H1 (cell line): ENCODE data around the gene CD8B2. TPM values are rescaled to one million over a fixed set of nuclear protein-coding genes. Genes with fewer than 3 reads are reported as not detected.

Experiments
- CTCF ChIA-PET: fragments of 300-600 bp; sonication (Branson Sonifier 250); formaldehyde crosslinking; loops from one replicate; lab custom pipeline; 2021; ENCODE audit not compliant: partially characterized antibody; lab: Charles Lee
- POLR2A ChIA-PET: fragments of 300-600 bp; sonication (Branson Sonifier 250); formaldehyde crosslinking; loops from one replicate; lab custom pipeline; 2021; ENCODE audit warnings: inconsistent platforms; ENCODE audit not compliant: partially characterized antibody; lab: Charles Lee
- DNase-seq, 2 experiments: peaks; one replicate each; pipeline versions ENCODE4 v3.0.0 to v3.0.0-alpha.2; 2010 to 2022; ENCODE audit warnings: low spot score in 2 of 2, low read depth in 1 of 2, mixed read lengths in 1 of 2
- FAIRE-seq: peaks from 2 replicates; lab custom pipeline; 2011; peaks lifted over from hg19 to GRCh38; lab: Jason Lieb, UNC
- H2AFZ ChIP-seq: 2 replicates; pipeline ENCODE4 v1.8.1; 2012; ENCODE audit warnings: low read length, inconsistent platforms
- H2AK5ac ChIP-seq: 2 replicates; pipeline ENCODE4 v1.6.1; 2013; ENCODE audit warnings: low read depth, low read length
- H2BK120ac ChIP-seq: replicated peaks from 2 replicates; pipeline ENCODE3; 2013; ENCODE audit warnings: low read depth, low read length, inconsistent platforms
- H2BK12ac ChIP-seq: 2 replicates; pipeline ENCODE4 v1.6.1; 2013; ENCODE audit warnings: low read depth, low read length
- H2BK15ac ChIP-seq: 2 replicates; pipeline ENCODE4 v1.6.1; 2013; ENCODE audit warnings: low read length
- H2BK20ac ChIP-seq: 2 replicates; pipeline ENCODE4 v1.6.1; 2013; ENCODE audit warnings: low read length
- H2BK5ac ChIP-seq: 2 replicates; pipeline ENCODE4 v1.6.1; 2013; ENCODE audit warnings: low read depth, low read length
- H3K14ac ChIP-seq: 2 replicates; pipeline ENCODE4 v1.6.1; 2013; ENCODE audit warnings: inconsistent platforms; ENCODE audit not compliant: insufficient read length
- H3K18ac ChIP-seq: 2 replicates; pipeline ENCODE4 v1.6.1; 2013; ENCODE audit warnings: low read length; ENCODE audit errors: extremely low read depth
- H3K23ac ChIP-seq: 2 replicates; pipeline ENCODE4 v1.6.1; 2013; ENCODE audit warnings: inconsistent platforms; ENCODE audit not compliant: insufficient read length
- H3K23me2 ChIP-seq: 2 replicates; pipeline ENCODE4 v1.6.1; 2013; ENCODE audit warnings: low read depth, low read length
- H3K27ac ChIP-seq: 2 replicates; pipeline ENCODE4 v1.6.1; 2011; ENCODE audit warnings: low read depth, low read length, inconsistent platforms
- H3K27me3 ChIP-seq, 4 experiments: replicated peaks in 1 of 4; 1 replicate in 1 of 4; 2 replicates in 3 of 4; pipeline versions ENCODE4 v1.6.1 to v1.8.1; 2011 to 2013; ENCODE audit warnings: low read length in 3 of 4, mild to moderate bottlenecking in 3 of 4, inconsistent platforms in 2 of 4, mixed read lengths in 2 of 4, moderate library complexity in 1 of 4; ENCODE audit not compliant: control insufficient read depth in 3 of 4, insufficient read depth in 3 of 4; ENCODE audit errors: extremely low read depth in 1 of 4
- H3K36me3 ChIP-seq, 4 experiments: 2 replicates each; pipeline versions ENCODE4 v1.6.1 to v1.8.1; 2011 to 2013; ENCODE audit warnings: mild to moderate bottlenecking in 4 of 4, low read length in 3 of 4, moderate library complexity in 2 of 4, control low read depth in 1 of 4, inconsistent platforms in 1 of 4; ENCODE audit not compliant: insufficient read depth in 4 of 4, control insufficient read depth in 2 of 4
- H3K4ac ChIP-seq: replicated peaks from 2 replicates; pipeline ENCODE3; 2013; ENCODE audit warnings: low read length, low read depth, mixed read lengths, inconsistent platforms; ENCODE audit not compliant: insufficient read length
- H3K4me1 ChIP-seq, 4 experiments: replicated peaks in 1 of 4; 1 replicate in 1 of 4; 2 replicates in 3 of 4; pipeline versions ENCODE4 v1.6.1 to v1.8.1; 2011 to 2013; ENCODE audit warnings: low read length in 3 of 4, inconsistent platforms in 2 of 4, mixed read lengths in 1 of 4; ENCODE audit not compliant: insufficient read depth in 4 of 4, control insufficient read depth in 3 of 4
- H3K4me2 ChIP-seq, 2 experiments: 2 replicates each; pipeline versions ENCODE4 v1.6.1 to v1.8.1; 2011 to 2013; ENCODE audit warnings: low read depth in 2 of 2, low read length in 2 of 2, control low read depth in 1 of 2, inconsistent platforms in 1 of 2, mild to moderate bottlenecking in 1 of 2; ENCODE audit not compliant: insufficient read depth in 1 of 2
- H3K4me3 ChIP-seq, 4 experiments: fragments of 200-600, 300-600 bp in 1 of 4; sonication (generic), shearing (Covaris generic), sonication (Bioruptor Twin) in 1 of 4; 2 replicates each; pipeline versions ENCODE4 v1.5.1 to v1.8.1; 2011 to 2016; ENCODE audit warnings: low read length in 4 of 4, low read depth in 3 of 4, control low read depth in 2 of 4, inconsistent platforms in 2 of 4, mild to moderate bottlenecking in 2 of 4, mixed read lengths in 1 of 4, moderate library complexity in 1 of 4; ENCODE audit not compliant: insufficient read depth in 2 of 4; ENCODE audit errors: extremely low read depth in 1 of 4
- H3K56ac ChIP-seq: replicated peaks from 2 replicates; pipeline ENCODE3; 2013; ENCODE audit warnings: low read depth, mild to moderate bottlenecking, mixed read lengths, low read length, inconsistent platforms; ENCODE audit not compliant: insufficient read length
- H3K79me1 ChIP-seq: 2 replicates; pipeline ENCODE4 v1.6.1; 2013; ENCODE audit warnings: low read depth, low read length, control low read depth
- H3K79me2 ChIP-seq, 2 experiments: 2 replicates each; pipeline versions ENCODE4 v1.6.1 to v1.8.1; 2012 to 2013; ENCODE audit warnings: low read length in 2 of 2, mild to moderate bottlenecking in 2 of 2, inconsistent platforms in 1 of 2; ENCODE audit not compliant: insufficient read depth in 2 of 2, control insufficient read depth in 1 of 2
- H3K9ac ChIP-seq, 4 experiments: replicated peaks in 1 of 4; 1 replicate in 1 of 4; 2 replicates in 3 of 4; pipeline versions ENCODE4 v1.6.1 to v1.8.1; 2011 to 2013; ENCODE audit warnings: low read depth in 3 of 4, low read length in 3 of 4, control low read depth in 2 of 4, mild to moderate bottlenecking in 2 of 4, moderate library complexity in 2 of 4, inconsistent platforms in 1 of 4; ENCODE audit errors: extremely low read depth in 1 of 4
- H3K9me3 ChIP-seq, 2 experiments: 2 replicates each; pipeline versions ENCODE4 v1.6.1 to v1.8.1; 2012 to 2013; ENCODE audit warnings: mild to moderate bottlenecking in 2 of 2, moderate library complexity in 2 of 2, control low read depth in 1 of 2, inconsistent platforms in 1 of 2, low read depth in 1 of 2, low read length in 1 of 2, mixed read lengths in 1 of 2; ENCODE audit not compliant: insufficient read depth in 2 of 2
- H4K20me1 ChIP-seq, 2 experiments: replicated peaks in 1 of 2; 2 replicates each; pipeline versions ENCODE3 to v1.8.1; 2011 to 2013; ENCODE audit warnings: inconsistent platforms in 2 of 2, low read length in 2 of 2, mild to moderate bottlenecking in 1 of 2; ENCODE audit not compliant: insufficient read depth in 2 of 2, control insufficient read depth in 1 of 2
- H4K5ac ChIP-seq: 2 replicates; pipeline ENCODE4 v1.6.1; 2013; ENCODE audit warnings: low read length, low read depth, mixed read lengths, inconsistent platforms; ENCODE audit not compliant: insufficient read length
- H4K8ac ChIP-seq: 2 replicates; pipeline ENCODE4 v1.8.0; 2013; ENCODE audit warnings: mild to moderate bottlenecking, moderate library complexity, low read length, inconsistent platforms; ENCODE audit not compliant: insufficient read depth; ENCODE audit errors: extremely low read depth
- H4K91ac ChIP-seq: replicated peaks from 2 replicates; pipeline ENCODE3; 2013; ENCODE audit warnings: low read length, mixed read lengths, inconsistent platforms; ENCODE audit not compliant: insufficient read length
- NRF1 ChIP-seq: IDR thresholded peaks from 2 replicates; pipeline ENCODE4 v1.6.1; 2011; ENCODE audit warnings: mild to moderate bottlenecking, low read depth, low read length, improper control_type of control experiment
- WGBS, 2 experiments: shearing (Covaris generic) in 1 of 2; methylation state at CpG; one replicate each; pipeline versions ENCODE4 v1.1.6 to v1.1.7; 2013 to 2015; ENCODE audit warnings: low lambda C conversion rate in 2 of 2, mixed read lengths in 2 of 2, inconsistent platforms in 1 of 2, low coverage in 1 of 2, missing lambda C conversion rate in 1 of 2; ENCODE audit not compliant: insufficient replicate concordance in 2 of 2, insufficient coverage in 1 of 2, insufficient read length in 1 of 2; ENCODE audit errors: extremely low coverage in 1 of 2, missing lambda C conversion rate in 1 of 2; 5-methylcytosine and 5-hydroxymethylcytosine counted together
- polyA plus RNA-seq, 7 experiments: library from polyadenylated mRNA; depleted of rRNA in 3 of 7; stranded (reverse) in 5 of 7; unstranded in 2 of 7; fragments of >200 nt in 5 of 7; fragments of 200-250 nt in 2 of 7; gene quantifications; 1 replicate in 5 of 7; 2 replicates in 1 of 7; 4 replicates in 1 of 7; pipeline versions ENCODE4 v1.2.1 to v1.2.3, GENCODE V29; 2011 to 2013; ENCODE audit warnings: missing spikeins in 2 of 7, mixed read lengths in 2 of 7
- total RNA-seq: library from RNA; stranded (reverse); fragmentation: NEBNext Ultra II Directional; extraction: Animal tissue kit (Norgen Biotek cat#: 25700); gene quantifications from 2 replicates; pipeline ENCODE4 v1.2.1, GENCODE V29; 2021

CD8B2 gene
- total and polyA plus RNA-seq, 2 of the 8 experiments (the other 6 are each of a cell fraction or from before 2014, with no cell fraction given), result 0.03 TPM; not detected in 1

- no peak overlapping the region for H3K9ac ChIP-seq
- CTCF ChIA-PET, result interaction anchor here (11.5 kb wide), 1 partner anchor 17 kb away, joined by 330 read pairs; no protein-coding TSS in a partner anchor
- no peak for FAIRE-seq
- no peak overlapping the region for H2BK120ac ChIP-seq
- peaks cover 4 to 7% of the 10 kb centered on the region in 2 experiments for H3K9me3 ChIP-seq
- no peak overlapping the region for H3K14ac ChIP-seq
- H2BK12ac ChIP-seq, result no peak overlapping the region
- no peaks in the 10 kb centered on the region for H3K27me3 ChIP-seq
- H3K27ac ChIP-seq, result no peak overlapping the region
- no peak overlapping the region for H3K18ac ChIP-seq
- no peak overlapping the region for H2BK20ac ChIP-seq
- no peak overlapping the region for H2BK5ac ChIP-seq
- H3K23me2 ChIP-seq, result no peaks in the 10 kb centered on the region; the same call in 1 of the 2 replicates
- H4K91ac ChIP-seq, result no peak overlapping the region
- no peak overlapping the region for H2AK5ac ChIP-seq
- H3K4me3 ChIP-seq, result no peak overlapping the region
- H3K79me1 ChIP-seq, result no peaks in the 10 kb centered on the region
- no peak overlapping the region for H3K4me2 ChIP-seq
- DNase-seq, result no peak
- no peaks in the 10 kb centered on the region for H3K36me3 ChIP-seq
- no peaks in the 10 kb centered on the region for H3K79me2 ChIP-seq
- H3K23ac ChIP-seq, result no peak overlapping the region
- H2AFZ ChIP-seq, result peak overlapping the region; percentile 22; the same call in 1 of the 2 replicates
- H4K20me1 ChIP-seq, result no peaks in the 10 kb centered on the region
- H3K56ac ChIP-seq, result no peak overlapping the region
- H3K4ac ChIP-seq, result no peak overlapping the region
- no peaks in the 10 kb centered on the region; a peak in 1 of 7 replicates for H3K4me1 ChIP-seq
- no peak overlapping the region for H4K8ac ChIP-seq
- no peak overlapping the region for H2BK15ac ChIP-seq
- POLR2A ChIA-PET, result no interaction called here
- WGBS, 2 experiments, result 100% methylated on average over 1 of the region's 1 CpG; no CpG with 5 or more reads in 1 of the 2 experiments
- H4K5ac ChIP-seq, result no peak overlapping the region
- no peak for TF ChIP-seq NRF1
Observed at GRCh38 chr2:106560773-106561172, 73.6 kb downstream of the CD8B2 start.
